GM23338 (cell line): Measurements from ENCODE around the gene MRC2. TPM values are rescaled to one million over a fixed set of nuclear protein-coding genes. Genes with fewer than 3 reads are reported as not detected.
A peak's percentile ranks its signal among the peaks of the same experiment; 100 is the strongest.

ENCODE experiments used
- ATAC-seq: fragments of 200-7000 bp; cut with Tn5 transposase; 3 replicates; pipeline ENCODE4 v1.9.1; 2020
- DNase-seq: peaks from one replicate; pipeline ENCODE4 v3.0.0-alpha.2; 2015; ENCODE audit warnings: low spot score
- H2AFZ ChIP-seq: fragments of 200-600 bp; sonication (generic); 2 replicates; pipeline ENCODE4 v1.8.0; 2016; ENCODE audit warnings: antibody characterized with exemption, mild to moderate bottlenecking, moderate library complexity
- H3F3A ChIP-seq: fragments of 200-600 bp; sonication (generic); replicated peaks from 2 replicates; pipeline ENCODE4 v1.8.0; 2017; ENCODE audit warnings: antibody characterized with exemption, mixed run types, low read depth
- H3K27ac ChIP-seq: fragments of 200-600 bp; sonication (generic); 2 replicates; pipeline ENCODE4 v1.6.1; 2016; ENCODE audit warnings: low read depth
- H3K27me3 ChIP-seq: fragments of 200-600 bp; sonication (generic); 2 replicates; pipeline ENCODE4 v1.8.0; 2016; ENCODE audit warnings: mild to moderate bottlenecking, mixed run types, moderate library complexity; ENCODE audit not compliant: insufficient read depth
- H3K36me3 ChIP-seq: fragments of 200-600 bp; sonication (generic); 2 replicates; pipeline ENCODE4 v1.8.0; 2016; ENCODE audit warnings: mild to moderate bottlenecking; ENCODE audit not compliant: insufficient read depth
- H3K4me1 ChIP-seq: fragments of 200-600 bp; sonication (generic); 2 replicates; pipeline ENCODE4 v1.8.0; 2016; ENCODE audit warnings: mild to moderate bottlenecking, moderate library complexity; ENCODE audit not compliant: insufficient read depth
- H3K4me2 ChIP-seq: fragments of 200-600 bp; sonication (generic); 2 replicates; pipeline ENCODE4 v1.7.1; 2017; ENCODE audit warnings: mixed run types
- H3K4me3 ChIP-seq: fragments of 200-600 bp; sonication (generic); 2 replicates; pipeline ENCODE4 v1.6.1; 2016; ENCODE audit warnings: mixed run types
- H3K79me2 ChIP-seq: fragments of 200-600 bp; sonication (generic); replicated peaks from 2 replicates; pipeline ENCODE4 v1.8.0; 2017; ENCODE audit warnings: mild to moderate bottlenecking; ENCODE audit not compliant: insufficient read depth
- H3K9me2 ChIP-seq: fragments of 200-600 bp; sonication (generic); 2 replicates; pipeline ENCODE4 v1.8.0; 2017; ENCODE audit not compliant: insufficient read depth
- H4K20me1 ChIP-seq: fragments of 200-600 bp; sonication (generic); replicated peaks from 2 replicates; pipeline ENCODE4 v1.8.0; 2017; ENCODE audit warnings: mild to moderate bottlenecking; ENCODE audit not compliant: insufficient read depth
- H3K27ac Mint-ChIP-seq: 2 replicates; pipeline ENCODE4 v1.8.0; 2020; ENCODE audit warnings: inconsistent platforms, mild to moderate bottlenecking, moderate library complexity, mixed read lengths
- H3K27me3 Mint-ChIP-seq: 3 replicates; pipeline ENCODE4 v1.8.0; 2022; ENCODE audit warnings: low read depth, mild to moderate bottlenecking, moderate library complexity, mixed read lengths, inconsistent platforms; ENCODE audit not compliant: insufficient read depth, poor library complexity
- H3K36me3 Mint-ChIP-seq: 3 replicates; pipeline ENCODE4 v1.8.0; 2021; ENCODE audit warnings: low read depth, mild to moderate bottlenecking, inconsistent platforms, moderate library complexity, mixed read lengths
- H3K4me1 Mint-ChIP-seq: 3 replicates; pipeline ENCODE4 v1.8.0; 2020; ENCODE audit warnings: mild to moderate bottlenecking, inconsistent platforms, mixed read lengths
- H3K4me3 Mint-ChIP-seq: 3 replicates; pipeline ENCODE4 v1.8.0; 2021; ENCODE audit warnings: moderate library complexity, mild to moderate bottlenecking, inconsistent platforms, mixed read lengths
- H3K9me3 Mint-ChIP-seq: 3 replicates; pipeline ENCODE4 v1.8.0; 2020; ENCODE audit warnings: moderate library complexity, mild to moderate bottlenecking, inconsistent platforms, mixed read lengths
- CREB1 ChIP-seq: fragments of 250-450 bp; sonication (Bioruptor Pico); IDR thresholded peaks from 2 replicates; pipeline ENCODE4 v1.5.0; 2020; ENCODE audit warnings: low read depth, mild to moderate bottlenecking, moderate library complexity
- JUNB ChIP-seq: IDR thresholded peaks from one replicate; pipeline ENCODE4 v1.6.1; 2016; ENCODE audit warnings: antibody characterized with exemption; ENCODE audit not compliant: unreplicated experiment
- POLR2AphosphoS5 ChIP-seq: IDR thresholded peaks from 2 replicates; pipeline ENCODE4 v1.6.1; 2016; ENCODE audit warnings: antibody characterized with exemption, low read depth
- STAT1 ChIP-seq: IDR thresholded peaks from one replicate; pipeline ENCODE4 v1.6.1; 2016; ENCODE audit warnings: antibody characterized with exemption; ENCODE audit not compliant: unreplicated experiment
- ZNF114 ChIP-seq: fragments of 250-450 bp; sonication (Bioruptor Pico); IDR thresholded peaks from 2 replicates; pipeline ENCODE4 v1.5.0; 2020; ENCODE audit warnings: mild to moderate bottlenecking, moderate library complexity
- ZNF462 ChIP-seq: fragments of 250-450 bp; sonication (Bioruptor Pico); IDR thresholded peaks from 2 replicates; pipeline ENCODE4 v1.5.0; 2020; ENCODE audit warnings: mild to moderate bottlenecking, moderate library complexity
- polyA plus RNA-seq: library from polyadenylated mRNA; unstranded; fragments of >200 nt; fragmentation: Nextera tagmentation; extraction: Ambion mirVana; gene quantifications from 2 replicates; pipeline ENCODE4 v1.2.1, GENCODE V29; 2016
- total RNA-seq: library from RNA; depleted of rRNA; stranded (reverse); fragments of >200 nt; shearing (Covaris generic); gene quantifications from 2 replicates; pipeline ENCODE4 v1.2.3, GENCODE V29; 2014
- TF ChIP-seq, protein P1 (sequence below): IDR thresholded peaks from 2 replicates; pipeline ENCODE4 v1.6.1; 2016; ENCODE audit warnings: antibody characterized with exemption
- TF ChIP-seq, protein P2 (sequence below): IDR thresholded peaks from one replicate; pipeline ENCODE4 v1.6.1; 2018; ENCODE audit warnings: antibody characterized with exemption; ENCODE audit not compliant: unreplicated experiment

MRC2 gene
- total and polyA plus RNA-seq, 2 experiments from 2014 or later, result 8.0 to 38.6 TPM

GRCh38 chr17:62696256-62696655, 68.8 kb downstream of the MRC2 start:
- Mint-ChIP-seq H3K4me3 (no peak overlapping the region), H3K36me3 (no peaks in the 10 kb centered on the region), H3K27ac (no peak overlapping the region), H3K4me1 (peaks cover 16% of the 10 kb centered on the region), H3K27me3 (peaks cover 8% of the 10 kb centered on the region), H3K9me3 (no peaks in the 10 kb centered on the region; the same call in 2 of the 3 replicates)
- peak overlapping the region; percentile 74; the same call in 1 of the 2 replicates for H2AFZ ChIP-seq
- H3K36me3 ChIP-seq, result no peaks in the 10 kb centered on the region
- H3K4me3 ChIP-seq, result no peak overlapping the region
- no peaks in the 10 kb centered on the region for H3K9me2 ChIP-seq
- TF ChIP-seq CREB1 (CRISPR knock-in tag), result no peak
- H3K79me2 ChIP-seq, result no peaks in the 10 kb centered on the region
- no peaks in the 10 kb centered on the region for H3F3A ChIP-seq
- no peak for DNase-seq
- no peak for ATAC-seq
- H3K27ac ChIP-seq, result no peak overlapping the region
- no peaks in the 10 kb centered on the region for H3K27me3 ChIP-seq
- H3K4me1 ChIP-seq, result peaks cover 4% of the 10 kb centered on the region; the same call in 1 of the 2 replicates
- no peak overlapping the region for H3K4me2 ChIP-seq
- no peaks in the 10 kb centered on the region for H4K20me1 ChIP-seq

DNA sequence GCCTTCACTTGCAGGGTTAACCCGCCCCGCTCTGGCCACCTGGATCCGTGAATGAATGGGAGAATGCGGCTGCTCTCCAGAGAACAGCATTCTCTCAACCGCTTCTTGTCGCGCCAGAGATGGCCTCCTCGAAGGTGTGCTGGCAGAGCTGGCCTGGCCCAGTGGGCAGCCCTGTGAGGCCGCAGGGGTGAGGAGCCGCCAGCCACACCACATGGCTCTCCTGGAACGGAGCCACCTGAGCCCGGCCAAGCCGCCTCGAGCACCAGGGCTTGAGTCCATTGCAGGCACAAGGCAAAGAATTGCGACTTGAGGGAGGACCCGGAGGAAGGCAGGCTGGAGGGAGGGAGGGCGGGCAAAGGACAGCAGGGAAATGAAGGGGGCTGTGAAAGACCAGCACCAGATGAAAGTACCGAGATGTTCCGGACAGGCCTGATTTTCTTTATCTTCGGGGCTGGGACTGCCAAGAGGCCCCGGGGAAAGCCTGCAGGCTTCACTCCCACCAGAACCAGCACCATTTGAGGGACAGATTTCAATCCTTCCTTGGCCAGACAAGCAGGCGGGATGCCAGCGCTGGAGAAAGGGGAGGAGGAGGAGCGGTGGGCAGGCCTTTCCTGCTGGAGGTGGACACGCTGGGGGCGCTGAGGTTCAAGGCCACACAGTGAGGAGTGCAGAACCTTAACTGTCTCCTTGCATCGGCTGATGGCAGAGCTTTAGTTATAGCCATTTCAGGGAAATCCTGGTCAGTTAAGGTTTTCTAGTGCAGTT, 69.4 kb downstream of the MRC2 start:
- H2AFZ ChIP-seq, result peak overlapping the region; percentile 76
- TF ChIP-seq ZNF114 (CRISPR knock-in tag) (no peak), CREB1 (CRISPR knock-in tag) (no peak), JUNB (no peak), ZNF462 (CRISPR knock-in tag) (no peak), STAT1 (no peak), POLR2AphosphoS5 (no peak)
- TF ChIP-seq, protein P1, sequence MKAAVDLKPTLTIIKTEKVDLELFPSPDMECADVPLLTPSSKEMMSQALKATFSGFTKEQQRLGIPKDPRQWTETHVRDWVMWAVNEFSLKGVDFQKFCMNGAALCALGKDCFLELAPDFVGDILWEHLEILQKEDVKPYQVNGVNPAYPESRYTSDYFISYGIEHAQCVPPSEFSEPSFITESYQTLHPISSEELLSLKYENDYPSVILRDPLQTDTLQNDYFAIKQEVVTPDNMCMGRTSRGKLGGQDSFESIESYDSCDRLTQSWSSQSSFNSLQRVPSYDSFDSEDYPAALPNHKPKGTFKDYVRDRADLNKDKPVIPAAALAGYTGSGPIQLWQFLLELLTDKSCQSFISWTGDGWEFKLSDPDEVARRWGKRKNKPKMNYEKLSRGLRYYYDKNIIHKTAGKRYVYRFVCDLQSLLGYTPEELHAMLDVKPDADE, result no peak
- TF ChIP-seq, protein P2, sequence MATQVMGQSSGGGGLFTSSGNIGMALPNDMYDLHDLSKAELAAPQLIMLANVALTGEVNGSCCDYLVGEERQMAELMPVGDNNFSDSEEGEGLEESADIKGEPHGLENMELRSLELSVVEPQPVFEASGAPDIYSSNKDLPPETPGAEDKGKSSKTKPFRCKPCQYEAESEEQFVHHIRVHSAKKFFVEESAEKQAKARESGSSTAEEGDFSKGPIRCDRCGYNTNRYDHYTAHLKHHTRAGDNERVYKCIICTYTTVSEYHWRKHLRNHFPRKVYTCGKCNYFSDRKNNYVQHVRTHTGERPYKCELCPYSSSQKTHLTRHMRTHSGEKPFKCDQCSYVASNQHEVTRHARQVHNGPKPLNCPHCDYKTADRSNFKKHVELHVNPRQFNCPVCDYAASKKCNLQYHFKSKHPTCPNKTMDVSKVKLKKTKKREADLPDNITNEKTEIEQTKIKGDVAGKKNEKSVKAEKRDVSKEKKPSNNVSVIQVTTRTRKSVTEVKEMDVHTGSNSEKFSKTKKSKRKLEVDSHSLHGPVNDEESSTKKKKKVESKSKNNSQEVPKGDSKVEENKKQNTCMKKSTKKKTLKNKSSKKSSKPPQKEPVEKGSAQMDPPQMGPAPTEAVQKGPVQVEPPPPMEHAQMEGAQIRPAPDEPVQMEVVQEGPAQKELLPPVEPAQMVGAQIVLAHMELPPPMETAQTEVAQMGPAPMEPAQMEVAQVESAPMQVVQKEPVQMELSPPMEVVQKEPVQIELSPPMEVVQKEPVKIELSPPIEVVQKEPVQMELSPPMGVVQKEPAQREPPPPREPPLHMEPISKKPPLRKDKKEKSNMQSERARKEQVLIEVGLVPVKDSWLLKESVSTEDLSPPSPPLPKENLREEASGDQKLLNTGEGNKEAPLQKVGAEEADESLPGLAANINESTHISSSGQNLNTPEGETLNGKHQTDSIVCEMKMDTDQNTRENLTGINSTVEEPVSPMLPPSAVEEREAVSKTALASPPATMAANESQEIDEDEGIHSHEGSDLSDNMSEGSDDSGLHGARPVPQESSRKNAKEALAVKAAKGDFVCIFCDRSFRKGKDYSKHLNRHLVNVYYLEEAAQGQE, result no peak

More for the DNA sequence above, 69.4 kb downstream of the MRC2 start:
- no peaks in the 10 kb centered on the region for H4K20me1 ChIP-seq
- H3K4me2 ChIP-seq, result no peak overlapping the region
- Mint-ChIP-seq H3K4me3 (no peak overlapping the region), H3K27me3 (peaks cover 8% of the 10 kb centered on the region), H3K36me3 (no peaks in the 10 kb centered on the region), H3K4me1 (peaks cover 16% of the 10 kb centered on the region), H3K9me3 (no peaks in the 10 kb centered on the region; the same call in 2 of the 3 replicates), H3K27ac (no peak overlapping the region)
- ATAC-seq, result no peak
- H3K36me3 ChIP-seq, result no peaks in the 10 kb centered on the region
- H3K4me3 ChIP-seq, result no peak overlapping the region
- H3K79me2 ChIP-seq, result no peaks in the 10 kb centered on the region
- H3K27me3 ChIP-seq, result no peaks in the 10 kb centered on the region
- no peaks in the 10 kb centered on the region for H3F3A ChIP-seq
- H3K4me1 ChIP-seq, result peaks cover 4% of the 10 kb centered on the region; the same call in 1 of the 2 replicates
- DNase-seq, result no peak
- no peaks in the 10 kb centered on the region for H3K9me2 ChIP-seq
- H3K27ac ChIP-seq, result no peak overlapping the region
